HCT116 (cell line): ENCODE data around the gene REPS1. TPM values are rescaled to one million over a fixed set of nuclear protein-coding genes. Genes with fewer than 3 reads are reported as not detected.

Experiments
- ATAC-seq: fragments of 200-7000 bp; cut with Tn5 transposase; 2 replicates; pipeline ENCODE4 v1.9.1; 2020; ENCODE audit warnings: mild to moderate bottlenecking, moderate library complexity
- BruUV-seq: library from RNA; stranded (reverse); fragments of 400-500 nt; replicated peaks from 2 replicates; lab custom pipeline; 2021; lab: Mats Ljungman, UMichigan
- CTCF ChIA-PET: fragments of 300-600 bp; sonication (Branson Sonifier 250); formaldehyde crosslinking; loops from one replicate; lab custom pipeline; 2021; ENCODE audit warnings: antibody characterized with exemption; lab: Charles Lee
- POLR2A ChIA-PET: fragments of 300-600, 350-600 bp; sonication (Branson Sonifier 250); formaldehyde crosslinking; loops from one replicate; lab custom pipeline; 2021; ENCODE audit warnings: antibody characterized with exemption; lab: Charles Lee
- RAD21 ChIA-PET, 2 experiments: fragments of 300-600 bp; sonication (Branson Sonifier 250); formaldehyde crosslinking; loops; one replicate each; lab custom pipeline; 2023; ENCODE audit warnings: low total read pairs in 2 of 2; ENCODE audit not compliant: uncharacterized antibody in 2 of 2, unreplicated experiment in 2 of 2, low non-redundant PET in 1 of 2; lab: Charles Lee
- DNase-seq: peaks from one replicate; pipeline ENCODE4 v3.0.0-alpha.2; 2010; ENCODE audit warnings: low read depth, low spot score
- H2AFZ ChIP-seq: fragments of 200-600 bp; shearing (Covaris generic), sonication (generic); 2 replicates; pipeline ENCODE4 v1.6.1; 2017; ENCODE audit warnings: low read depth, mixed run types, mixed read lengths, antibody characterized with exemption, low read length; ENCODE audit not compliant: poor library complexity, severe bottlenecking
- H3K27ac ChIP-seq: 2 replicates; pipeline ENCODE4 v1.5.1; 2012; ENCODE audit warnings: low read depth, low read length
- H3K27me3 ChIP-seq: fragments of 200-600 bp; sonication (generic); 2 replicates; pipeline ENCODE4 v1.6.1; 2016; ENCODE audit warnings: mixed run types, low read length, mixed read lengths; ENCODE audit not compliant: insufficient read depth
- H3K36me3 ChIP-seq, 2 experiments: fragments of 200-500 bp in 1 of 2; fragments of 200-600 bp in 1 of 2; sonication (Bioruptor generic) in 1 of 2; sonication (generic) in 1 of 2; 2 replicates each; pipeline versions ENCODE4 v1.5.1 to v1.6.1; 2014 to 2016; ENCODE audit warnings: low read length in 2 of 2, inconsistent platforms in 1 of 2, mixed read lengths in 1 of 2, mixed run types in 1 of 2; ENCODE audit not compliant: insufficient read depth in 2 of 2, control insufficient read depth in 1 of 2
- H3K4me1 ChIP-seq, 2 experiments: fragments of 200-600 bp in 1 of 2; sonication (generic) in 1 of 2; 2 replicates each; pipeline versions ENCODE4 v1.5.1 to v1.6.1; 2012 to 2017; ENCODE audit warnings: low read length in 2 of 2, inconsistent platforms in 1 of 2, mild to moderate bottlenecking in 1 of 2, mixed read lengths in 1 of 2, mixed run types in 1 of 2, moderate library complexity in 1 of 2; ENCODE audit not compliant: insufficient read depth in 2 of 2, control insufficient read depth in 1 of 2
- H3K4me2 ChIP-seq: fragments of 200-600 bp; sonication (generic); 2 replicates; pipeline ENCODE4 v1.6.1; 2017; ENCODE audit warnings: mixed run types, low read length, mixed read lengths
- H3K4me3 ChIP-seq, 2 experiments: fragments of 200-600 bp in 1 of 2; sonication (generic) in 1 of 2; replicated peaks in 1 of 2; 2 replicates each; pipeline ENCODE4 v1.5.1; 2011 to 2016; ENCODE audit warnings: low read length in 2 of 2, control low read depth in 1 of 2, low read depth in 1 of 2, mild to moderate bottlenecking in 1 of 2, mixed read lengths in 1 of 2, mixed run types in 1 of 2
- H3K79me2 ChIP-seq: fragments of 200-600 bp; sonication (generic); 2 replicates; pipeline ENCODE4 v1.6.1; 2017; ENCODE audit warnings: mild to moderate bottlenecking, mixed run types, low read length, moderate library complexity, mixed read lengths; ENCODE audit not compliant: insufficient read depth
- H3K9ac ChIP-seq: fragments of 200-600 bp; sonication (generic); 2 replicates; pipeline ENCODE4 v1.6.1; 2016; ENCODE audit warnings: low read length, mixed read lengths
- H3K9me2 ChIP-seq: fragments of 200-600 bp; sonication (generic), shearing (Covaris generic); 2 replicates; pipeline ENCODE4 v1.6.1; 2017; ENCODE audit warnings: mixed run types, mild to moderate bottlenecking, moderate library complexity; ENCODE audit not compliant: insufficient read depth
- H3K9me3 ChIP-seq, 2 experiments: fragments of 200-500 bp in 1 of 2; fragments of 200-600 bp in 1 of 2; sonication (Bioruptor generic) in 1 of 2; sonication (generic) in 1 of 2; 2 replicates each; pipeline ENCODE4 v1.6.1; 2014 to 2017; ENCODE audit warnings: low read length in 2 of 2, mixed read lengths in 2 of 2, inconsistent platforms in 1 of 2, low read depth in 1 of 2, mild to moderate bottlenecking in 1 of 2, mixed run types in 1 of 2, moderate library complexity in 1 of 2; ENCODE audit not compliant: control insufficient read depth in 1 of 2, insufficient read depth in 1 of 2
- H4K20me1 ChIP-seq: fragments of 200-600 bp; sonication (generic), shearing (Covaris generic); 2 replicates; pipeline ENCODE4 v1.6.1; 2017; ENCODE audit warnings: mixed run types, mild to moderate bottlenecking, moderate library complexity; ENCODE audit not compliant: insufficient read depth
- CEBPB ChIP-seq: IDR thresholded peaks from 2 replicates; pipeline ENCODE4 v1.6.1; 2012; ENCODE audit warnings: low read depth
- POLR2AphosphoS5 ChIP-seq: IDR thresholded peaks from 2 replicates; pipeline ENCODE4 v1.6.1; 2011; ENCODE audit warnings: mild to moderate bottlenecking, low read depth, low read length, moderate library complexity
- SIN3A ChIP-seq: IDR thresholded peaks from 2 replicates; pipeline ENCODE4 v1.6.1; 2012; ENCODE audit warnings: low read depth
- SP1 ChIP-seq: IDR thresholded peaks from 2 replicates; pipeline ENCODE4 v1.6.1; 2012; ENCODE audit warnings: low read depth
- SRF ChIP-seq: IDR thresholded peaks from 2 replicates; pipeline ENCODE4 v1.6.1; 2012; ENCODE audit warnings: low read depth
- TCF7L2 ChIP-seq: IDR thresholded peaks from 2 replicates; pipeline ENCODE4 v1.7.0; 2011; ENCODE audit warnings: borderline replicate concordance, inconsistent platforms; ENCODE audit not compliant: insufficient read depth, insufficient read length; ENCODE audit errors: extremely low read depth
- ZNF274 ChIP-seq: fragments of 200-500 bp; sonication (Bioruptor generic); IDR thresholded peaks from 2 replicates; pipeline ENCODE4 v1.6.1; 2014; ENCODE audit warnings: mild to moderate bottlenecking, low read depth, low read length, inconsistent platforms
- intact Hi-C: fragments of 100-400 bp; cut with micrococcal nuclease; formaldehyde crosslinking; loops from 2 replicates; pipeline ENCODE4 v1.10.0; 2022
- total RNA-seq: library from RNA; stranded (reverse); gene quantifications from one replicate; pipeline ENCODE4 v1.2.1, GENCODE V29; 2021; ENCODE audit not compliant: unreplicated experiment
- TF ChIP-seq, protein P1 (sequence below): IDR thresholded peaks from 2 replicates; pipeline ENCODE4 v1.6.1; 2011; ENCODE audit warnings: mild to moderate bottlenecking, low read length, moderate library complexity; ENCODE audit not compliant: insufficient replicate concordance; ENCODE audit errors: extremely low read depth

REPS1 gene
- total RNA-seq, 1 experiment from 2014 or later: 52.7 TPM

DNA sequence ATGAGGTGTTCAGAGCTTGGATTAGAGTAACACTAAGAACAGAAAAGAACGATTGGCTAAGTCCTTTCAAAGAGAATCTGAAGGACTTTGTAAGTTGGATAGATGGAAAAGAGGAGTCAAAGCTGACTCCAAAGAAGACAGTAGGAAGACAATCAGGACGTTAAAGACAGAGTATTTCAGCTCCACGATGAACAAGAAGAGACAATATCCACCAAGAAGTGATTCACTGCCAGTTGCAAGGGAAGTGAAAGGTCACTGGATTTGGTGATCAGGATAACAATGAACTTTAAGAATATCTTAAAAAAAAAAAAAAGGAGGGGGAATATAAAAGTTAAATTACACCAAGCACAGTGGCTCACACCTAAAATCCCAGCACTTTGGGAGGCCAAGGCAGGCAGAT lies 17.9 kb downstream of the REPS1 start:
- H3K4me1 ChIP-seq: peaks cover 3 to 48% of the 10 kb centered on the region in 2 experiments; a peak in 3 of 4 replicates
- no peak overlapping the region for H3K4me2 ChIP-seq
- H3K27ac ChIP-seq: no peak overlapping the region
- no peak overlapping the region for H3K4me3 ChIP-seq
- no peaks in the 10 kb centered on the region for H3K9me2 ChIP-seq
- BruUV-seq: no TSS peak
- H3K27me3 ChIP-seq: no peaks in the 10 kb centered on the region
- H3K9ac ChIP-seq: no peak overlapping the region
- H2AFZ ChIP-seq: no peak overlapping the region
- H3K36me3 ChIP-seq: no peaks in the 10 kb centered on the region
- no peaks in the 10 kb centered on the region for H3K9me3 ChIP-seq
- intact Hi-C loops: no loop called here
- ATAC-seq (no peak), DNase-seq (no peak)
- POLR2A ChIA-PET: no interaction called here
- TF ChIP-seq ZNF274 (no peak), SRF (no peak), SP1 (no peak), POLR2AphosphoS5 (no peak)
- peaks cover 15% of the 10 kb centered on the region; the same call in 1 of the 2 replicates for H4K20me1 ChIP-seq
- CTCF ChIA-PET: no interaction called here
- peaks cover 100% of the 10 kb centered on the region for H3K79me2 ChIP-seq
- RAD21 ChIA-PET: no interaction called here

DNA sequence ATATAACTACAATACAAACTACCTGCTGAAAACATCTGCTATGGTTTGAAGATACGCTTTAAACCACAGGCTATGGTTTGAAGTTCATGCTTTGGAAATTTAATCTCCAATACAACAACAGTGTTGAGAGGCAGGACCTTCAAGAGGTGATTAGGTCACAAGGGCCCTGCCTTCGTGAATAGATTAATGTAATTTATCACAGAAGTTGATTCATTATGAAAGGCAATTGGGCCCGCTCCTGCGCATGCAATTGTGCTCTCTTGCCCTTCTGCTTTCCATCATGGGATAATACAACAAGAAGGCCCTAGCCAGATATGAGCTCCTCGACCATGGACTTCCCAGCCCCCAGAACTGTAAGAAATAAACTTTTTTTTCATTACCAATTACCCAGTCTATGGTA lies 21.2 kb downstream of the REPS1 start:
- H3K27me3 ChIP-seq: no peaks in the 10 kb centered on the region
- H3K9me3 ChIP-seq: no peaks in the 10 kb centered on the region
- intact Hi-C loops: no loop called here
- TF ChIP-seq CEBPB: no peak
- TF ChIP-seq SP1: no peak
- TF ChIP-seq, protein P1, sequence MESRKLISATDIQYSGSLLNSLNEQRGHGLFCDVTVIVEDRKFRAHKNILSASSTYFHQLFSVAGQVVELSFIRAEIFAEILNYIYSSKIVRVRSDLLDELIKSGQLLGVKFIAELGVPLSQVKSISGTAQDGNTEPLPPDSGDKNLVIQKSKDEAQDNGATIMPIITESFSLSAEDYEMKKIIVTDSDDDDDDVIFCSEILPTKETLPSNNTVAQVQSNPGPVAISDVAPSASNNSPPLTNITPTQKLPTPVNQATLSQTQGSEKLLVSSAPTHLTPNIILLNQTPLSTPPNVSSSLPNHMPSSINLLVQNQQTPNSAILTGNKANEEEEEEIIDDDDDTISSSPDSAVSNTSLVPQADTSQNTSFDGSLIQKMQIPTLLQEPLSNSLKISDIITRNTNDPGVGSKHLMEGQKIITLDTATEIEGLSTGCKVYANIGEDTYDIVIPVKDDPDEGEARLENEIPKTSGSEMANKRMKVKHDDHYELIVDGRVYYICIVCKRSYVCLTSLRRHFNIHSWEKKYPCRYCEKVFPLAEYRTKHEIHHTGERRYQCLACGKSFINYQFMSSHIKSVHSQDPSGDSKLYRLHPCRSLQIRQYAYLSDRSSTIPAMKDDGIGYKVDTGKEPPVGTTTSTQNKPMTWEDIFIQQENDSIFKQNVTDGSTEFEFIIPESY: no peak
- no peak for TF ChIP-seq SIN3A
- no peak for TF ChIP-seq TCF7L2
- no peak overlapping the region for H2AFZ ChIP-seq
- H3K27ac ChIP-seq: no peak overlapping the region
- DNase-seq: no peak
- no peak overlapping the region for H3K4me3 ChIP-seq
- no peak overlapping the region for H3K9ac ChIP-seq
- no peaks in the 10 kb centered on the region for H3K36me3 ChIP-seq
- no peak overlapping the region for H3K4me2 ChIP-seq
- H3K9me2 ChIP-seq: no peaks in the 10 kb centered on the region
- CTCF ChIA-PET: interaction anchor here (1.7 kb wide), 1 partner anchor 20 kb away, joined by 4 read pairs; no protein-coding TSS in a partner anchor
- RAD21 ChIA-PET: no interaction called here
- H3K79me2 ChIP-seq: peaks cover 100% of the 10 kb centered on the region
- peaks cover 3 to 15% of the 10 kb centered on the region in 2 experiments; a peak in 3 of 4 replicates for H3K4me1 ChIP-seq
- ATAC-seq: no peak
- no TSS peak for BruUV-seq
- peaks cover 9% of the 10 kb centered on the region; the same call in 1 of the 2 replicates for H4K20me1 ChIP-seq
- POLR2A ChIA-PET: no interaction called here
